ENCODE data around the gene MSH5.
A peak's percentile ranks its signal among the peaks of the same experiment; 100 is the strongest.

Gene MSH5

GRCh38 chr6:31737315-31737990 lies 2.4 kb upstream of the MSH5 start:
- H3K4me3 ChIP-seq (ENCODE audit: low read depth in 1 of 5, low read length in 5 of 5): peak overlapping the region in 4 of 5 donors; percentile 19 to 97 (median 88)
- H3K36me3 ChIP-seq (ENCODE audit: control insufficient read depth in 5 of 5, insufficient read depth in 5 of 5, low read length in 5 of 5): peaks cover 0 to 19% (median 15%) of the 10 kb centered on the region in 5 donors
- peaks cover 9 to 87% (median 68%) of the 10 kb centered on the region in 5 donors for H3K4me1 ChIP-seq (ENCODE audit: control insufficient read depth in 5 of 5, insufficient read depth in 5 of 5, low read length in 5 of 5)
- no peaks in the 10 kb centered on the region for H3K27me3 ChIP-seq (ENCODE audit: control insufficient read depth in 5 of 5, insufficient read depth in 4 of 5, low read length in 5 of 5)
- H3K27ac ChIP-seq (ENCODE audit: low read depth, low read length): peak overlapping the region; percentile 100
- no peaks in the 10 kb centered on the region for H3K9me3 ChIP-seq (ENCODE audit: control insufficient read depth in 5 of 5, low read length in 5 of 5)
- peak overlapping the region in 3 of 5 donors; percentile 23 to 48 (median 42) for H3K9ac ChIP-seq (ENCODE audit: low read length in 5 of 5)

GRCh38 chr6:31737991-31738979 lies 1.5 kb upstream of the MSH5 start:
- Histone ChIP-seq H3K36me3 (ENCODE audit: control insufficient read depth in 5 of 5, insufficient read depth in 5 of 5, low read length in 5 of 5) (peaks cover 0 to 13% (median 10%) of the 10 kb centered on the region in 5 donors), H3K9me3 (ENCODE audit: control insufficient read depth in 5 of 5, low read length in 5 of 5) (no peaks in the 10 kb centered on the region), H3K9ac (ENCODE audit: low read length in 5 of 5) (peak overlapping the region in 4 of 5 donors; percentile 21 to 48 (median 34)), H3K27me3 (ENCODE audit: control insufficient read depth in 5 of 5, insufficient read depth in 4 of 5, low read length in 5 of 5) (no peaks in the 10 kb centered on the region), H3K4me1 (ENCODE audit: control insufficient read depth in 5 of 5, insufficient read depth in 5 of 5, low read length in 5 of 5) (peaks cover 9 to 84% (median 64%) of the 10 kb centered on the region in 5 donors), H3K4me3 (ENCODE audit: low read depth in 1 of 5, low read length in 5 of 5) (peak overlapping the region in 4 of 5 donors; percentile 19 to 97 (median 32)), H3K27ac (ENCODE audit: low read depth, low read length) (peak overlapping the region; percentile 100)

- H3K27ac ChIP-seq (ENCODE audit: low read depth, low read length): peak overlapping the region; percentile 49
- H3K4me3 ChIP-seq (ENCODE audit: low read depth in 1 of 5, low read length in 5 of 5): peak overlapping the region; percentile 80 to 94 (median 85)
- no peaks in the 10 kb centered on the region for H3K36me3 ChIP-seq (ENCODE audit: control insufficient read depth in 5 of 5, insufficient read depth in 5 of 5, low read length in 5 of 5)
- H3K4me1 ChIP-seq (ENCODE audit: control insufficient read depth in 5 of 5, insufficient read depth in 5 of 5, low read length in 5 of 5): peaks cover 4 to 60% (median 41%) of the 10 kb centered on the region in 5 donors
- H3K9me3 ChIP-seq (ENCODE audit: control insufficient read depth in 5 of 5, low read length in 5 of 5): no peaks in the 10 kb centered on the region
- peak overlapping the region; percentile 68 to 86 (median 76) for H3K9ac ChIP-seq (ENCODE audit: low read length in 5 of 5)
- H3K27me3 ChIP-seq (ENCODE audit: control insufficient read depth in 5 of 5, insufficient read depth in 4 of 5, low read length in 5 of 5): no peaks in the 10 kb centered on the region
These were observed 805 bp downstream of the MSH5 start for GRCh38 chr6:31740397-31741223.

- Histone ChIP-seq H3K4me1 (ENCODE audit: control insufficient read depth in 5 of 5, insufficient read depth in 5 of 5, low read length in 5 of 5) (peaks cover 4 to 54% (median 37%) of the 10 kb centered on the region in 5 donors), H3K9ac (ENCODE audit: low read length in 5 of 5) (no peak overlapping the region), H3K9me3 (ENCODE audit: control insufficient read depth in 5 of 5, low read length in 5 of 5) (no peaks in the 10 kb centered on the region), H3K4me3 (ENCODE audit: low read depth in 1 of 5, low read length in 5 of 5) (no peak overlapping the region), H3K27ac (ENCODE audit: low read depth, low read length) (peak overlapping the region; percentile 63), H3K27me3 (ENCODE audit: control insufficient read depth in 5 of 5, insufficient read depth in 4 of 5, low read length in 5 of 5) (no peaks in the 10 kb centered on the region), H3K36me3 (ENCODE audit: control insufficient read depth in 5 of 5, insufficient read depth in 5 of 5, low read length in 5 of 5) (no peaks in the 10 kb centered on the region)
These were observed 2.0 kb downstream of the MSH5 start for GRCh38 chr6:31741815-31742214.

GRCh38 chr6:31742894-31743293 lies 3.1 kb downstream of the MSH5 start:
- H3K9ac ChIP-seq (ENCODE audit: low read length in 5 of 5): no peak overlapping the region
- peak overlapping the region; percentile 63 for H3K27ac ChIP-seq (ENCODE audit: low read depth, low read length)
- no peak overlapping the region for H3K4me3 ChIP-seq (ENCODE audit: low read depth in 1 of 5, low read length in 5 of 5)
- H3K9me3 ChIP-seq (ENCODE audit: control insufficient read depth in 5 of 5, low read length in 5 of 5): no peaks in the 10 kb centered on the region
- peaks cover 0 to 3% (median 0%) of the 10 kb centered on the region in 5 donors for H3K36me3 ChIP-seq (ENCODE audit: control insufficient read depth in 5 of 5, insufficient read depth in 5 of 5, low read length in 5 of 5)
- no peaks in the 10 kb centered on the region for H3K27me3 ChIP-seq (ENCODE audit: control insufficient read depth in 5 of 5, insufficient read depth in 4 of 5, low read length in 5 of 5)
- H3K4me1 ChIP-seq (ENCODE audit: control insufficient read depth in 5 of 5, insufficient read depth in 5 of 5, low read length in 5 of 5): peaks cover 8 to 52% (median 36%) of the 10 kb centered on the region in 5 donors

- no peak overlapping the region for H3K4me3 ChIP-seq (ENCODE audit: low read depth in 1 of 5, low read length in 5 of 5)
- peaks cover 5 to 40% (median 28%) of the 10 kb centered on the region in 5 donors for H3K4me1 ChIP-seq (ENCODE audit: control insufficient read depth in 5 of 5, insufficient read depth in 5 of 5, low read length in 5 of 5)
- no peak overlapping the region for H3K9ac ChIP-seq (ENCODE audit: low read length in 5 of 5)
- peaks cover 0 to 3% (median 0%) of the 10 kb centered on the region in 5 donors for H3K36me3 ChIP-seq (ENCODE audit: control insufficient read depth in 5 of 5, insufficient read depth in 5 of 5, low read length in 5 of 5)
- no peak overlapping the region for H3K27ac ChIP-seq (ENCODE audit: low read depth, low read length)
- H3K27me3 ChIP-seq (ENCODE audit: control insufficient read depth in 5 of 5, insufficient read depth in 4 of 5, low read length in 5 of 5): no peaks in the 10 kb centered on the region
- H3K9me3 ChIP-seq (ENCODE audit: control insufficient read depth in 5 of 5, low read length in 5 of 5): no peaks in the 10 kb centered on the region
These were observed 4.6 kb downstream of the MSH5 start for GRCh38 chr6:31744422-31744821.

GRCh38 chr6:31749301-31750036 lies 9.7 kb downstream of the MSH5 start:
- Histone ChIP-seq H3K4me3 (ENCODE audit: low read depth in 1 of 5, low read length in 5 of 5) (no peak overlapping the region), H3K9ac (ENCODE audit: low read length in 5 of 5) (no peak overlapping the region), H3K4me1 (ENCODE audit: control insufficient read depth in 5 of 5, insufficient read depth in 5 of 5, low read length in 5 of 5) (peaks cover 5 to 14% (median 8%) of the 10 kb centered on the region in 5 donors), H3K9me3 (ENCODE audit: control insufficient read depth in 5 of 5, low read length in 5 of 5) (no peaks in the 10 kb centered on the region), H3K27me3 (ENCODE audit: control insufficient read depth in 5 of 5, insufficient read depth in 4 of 5, low read length in 5 of 5) (no peaks in the 10 kb centered on the region), H3K27ac (ENCODE audit: low read depth, low read length) (no peak overlapping the region), H3K36me3 (ENCODE audit: control insufficient read depth in 5 of 5, insufficient read depth in 5 of 5, low read length in 5 of 5) (peaks cover 0 to 3% (median 0%) of the 10 kb centered on the region in 5 donors)

GRCh38 chr6:31750411-31751022 lies 10.7 kb downstream of the MSH5 start:
- Histone ChIP-seq H3K4me3 (ENCODE audit: low read depth in 1 of 5, low read length in 5 of 5) (no peak overlapping the region), H3K27me3 (ENCODE audit: control insufficient read depth in 5 of 5, insufficient read depth in 4 of 5, low read length in 5 of 5) (no peaks in the 10 kb centered on the region), H3K27ac (ENCODE audit: low read depth, low read length) (no peak overlapping the region)

More at GRCh38 chr6:31750411-31751022, 10.7 kb downstream of the MSH5 start:
- Histone ChIP-seq H3K4me1 (ENCODE audit: control insufficient read depth in 5 of 5, insufficient read depth in 5 of 5, low read length in 5 of 5) (peaks cover 5 to 14% (median 8%) of the 10 kb centered on the region in 5 donors), H3K36me3 (ENCODE audit: control insufficient read depth in 5 of 5, insufficient read depth in 5 of 5, low read length in 5 of 5) (peaks cover 0 to 3% (median 0%) of the 10 kb centered on the region in 5 donors), H3K9me3 (ENCODE audit: control insufficient read depth in 5 of 5, low read length in 5 of 5) (no peaks in the 10 kb centered on the region), H3K9ac (ENCODE audit: low read length in 5 of 5) (no peak overlapping the region)
